Hepatocyte (in vitro differentiated cells): ENCODE results near the gene MFSD1. TPM values are rescaled to one million over a fixed set of nuclear protein-coding genes. Genes with fewer than 3 reads are reported as not detected.

ENCODE experiments used
- polyA plus RNA-seq: library from polyadenylated mRNA; unstranded; fragments of >200 nt; fragmentation: Nextera tagmentation; extraction: Ambion mirVana; gene quantifications from 2 replicates; pipeline ENCODE4 v1.2.1, GENCODE V29; 2016
- total RNA-seq: library from RNA; depleted of rRNA; stranded (reverse); fragments of >200 nt; gene quantifications from 2 replicates; pipeline ENCODE4 v1.2.3, GENCODE V29; 2014

Gene MFSD1
- total and polyA plus RNA-seq, 2 experiments from 2014 or later, result 58.6 to 74.9 TPM

Other genes starting within 250 kb of the MFSD1 start
- 9.0 and 11.2 TPM in 2 replicates for gene MLF1, start 230.9 kb upstream of the MFSD1 start, total RNA-seq
- 5.8 and 10.9 TPM in 2 replicates for gene MLF1, start 230.9 kb upstream of the MFSD1 start, polyA plus RNA-seq
- 60.0 and 64.9 TPM in 2 replicates for gene GFM1, start 157.5 kb upstream of the MFSD1 start, total RNA-seq
- gene GFM1, start 157.5 kb upstream of the MFSD1 start, polyA plus RNA-seq, result 26.9 and 28.0 TPM in 2 replicates
- 19.6 and 26.6 TPM in 2 replicates for gene LXN, start 129.4 kb upstream of the MFSD1 start, total RNA-seq
- 21.3 and 24.8 TPM in 2 replicates for gene LXN, start 129.4 kb upstream of the MFSD1 start, polyA plus RNA-seq
- 73.1 and 90.3 TPM in 2 replicates for gene RARRES1, start 69.6 kb upstream of the MFSD1 start, total RNA-seq
- gene RARRES1, start 69.6 kb upstream of the MFSD1 start, polyA plus RNA-seq, result 36.9 and 40.7 TPM in 2 replicates